Adipocyte (in vitro differentiated cells): ENCODE measurements around the gene DCAF11.

ENCODE experiments used
- DNase-seq: peaks from one replicate; pipeline ENCODE4 v3.0.0-alpha.2; 2015; ENCODE audit warnings: low read depth
- H3K27me3 ChIP-seq: replicated peaks from 2 replicates; pipeline ENCODE4 v1.7.0; 2013; ENCODE audit warnings: mild to moderate bottlenecking, low read length, moderate library complexity; ENCODE audit not compliant: control insufficient read depth, insufficient read depth
- H3K36me3 ChIP-seq: 2 replicates; pipeline ENCODE4 v1.7.0; 2013; ENCODE audit warnings: low read length, mild to moderate bottlenecking, moderate library complexity; ENCODE audit not compliant: control insufficient read depth, insufficient read depth, severe bottlenecking
- H3K4me1 ChIP-seq: 2 replicates; pipeline ENCODE4 v1.7.0; 2013; ENCODE audit warnings: mild to moderate bottlenecking, low read length, moderate library complexity; ENCODE audit not compliant: control insufficient read depth, insufficient read depth
- H3K4me3 ChIP-seq: 2 replicates; pipeline ENCODE4 v1.7.0; 2013; ENCODE audit warnings: mild to moderate bottlenecking, low read length, moderate library complexity
- H3K9ac ChIP-seq: 2 replicates; pipeline ENCODE4 v1.7.0; 2013; ENCODE audit warnings: mild to moderate bottlenecking, low read length, moderate library complexity
- H3K9me3 ChIP-seq: 2 replicates; pipeline ENCODE4 v1.7.0; 2013; ENCODE audit warnings: mild to moderate bottlenecking, low read length, moderate library complexity; ENCODE audit not compliant: control insufficient read depth

The DCAF11 gene

DNA sequence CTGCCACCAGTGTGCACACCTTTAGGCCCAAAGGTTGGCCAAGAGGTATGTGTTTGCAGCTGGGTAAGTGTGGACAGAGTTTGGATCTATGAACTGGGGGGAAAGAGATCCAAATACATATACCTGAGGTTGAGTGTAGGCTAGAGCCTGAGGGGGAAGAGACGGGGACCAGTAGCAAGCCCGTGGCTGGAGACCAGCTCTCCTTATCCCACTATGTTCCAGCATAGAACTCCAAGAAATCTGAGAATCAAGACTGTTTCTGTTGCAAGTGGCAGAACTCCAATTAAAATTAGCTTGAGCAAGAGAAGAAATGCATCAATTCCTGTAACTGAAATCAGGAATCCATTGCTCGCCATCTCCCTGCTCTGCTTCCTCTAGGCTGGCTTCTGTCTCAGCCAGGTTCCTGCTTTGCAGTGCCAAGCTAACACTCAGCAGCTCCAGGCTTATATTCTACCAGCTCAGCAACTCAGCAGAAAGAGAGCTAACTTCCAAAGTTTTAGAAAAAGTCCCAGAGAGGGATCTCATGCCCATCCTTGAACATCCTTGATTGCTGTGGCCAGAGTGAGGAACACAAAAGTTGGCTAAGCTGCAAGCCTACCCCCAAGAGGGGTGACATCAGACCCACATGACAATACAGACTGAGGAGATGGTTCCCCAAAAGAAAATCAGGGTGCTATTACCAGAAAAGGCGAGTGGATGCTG lies 21.9 kb upstream of the DCAF11 start:
- Histone ChIP-seq H3K4me1 (peaks cover 28% of the 10 kb centered on the region), H3K9me3 (no peaks in the 10 kb centered on the region), H3K4me3 (no peak overlapping the region), H3K9ac (no peak overlapping the region), H3K36me3 (no peaks in the 10 kb centered on the region), H3K27me3 (no peaks in the 10 kb centered on the region)
- peak; percentile 13 for DNase-seq

- Histone ChIP-seq H3K4me3 (peak overlapping the region; percentile 46), H3K27me3 (no peaks in the 10 kb centered on the region), H3K9me3 (no peaks in the 10 kb centered on the region), H3K36me3 (peaks cover 5% of the 10 kb centered on the region), H3K4me1 (peaks cover 28% of the 10 kb centered on the region), H3K9ac (peak overlapping the region; percentile 44)
- no peak for DNase-seq
Observed at GRCh38 chr14:24093207-24093900, 21.2 kb upstream of the DCAF11 start.

DNA sequence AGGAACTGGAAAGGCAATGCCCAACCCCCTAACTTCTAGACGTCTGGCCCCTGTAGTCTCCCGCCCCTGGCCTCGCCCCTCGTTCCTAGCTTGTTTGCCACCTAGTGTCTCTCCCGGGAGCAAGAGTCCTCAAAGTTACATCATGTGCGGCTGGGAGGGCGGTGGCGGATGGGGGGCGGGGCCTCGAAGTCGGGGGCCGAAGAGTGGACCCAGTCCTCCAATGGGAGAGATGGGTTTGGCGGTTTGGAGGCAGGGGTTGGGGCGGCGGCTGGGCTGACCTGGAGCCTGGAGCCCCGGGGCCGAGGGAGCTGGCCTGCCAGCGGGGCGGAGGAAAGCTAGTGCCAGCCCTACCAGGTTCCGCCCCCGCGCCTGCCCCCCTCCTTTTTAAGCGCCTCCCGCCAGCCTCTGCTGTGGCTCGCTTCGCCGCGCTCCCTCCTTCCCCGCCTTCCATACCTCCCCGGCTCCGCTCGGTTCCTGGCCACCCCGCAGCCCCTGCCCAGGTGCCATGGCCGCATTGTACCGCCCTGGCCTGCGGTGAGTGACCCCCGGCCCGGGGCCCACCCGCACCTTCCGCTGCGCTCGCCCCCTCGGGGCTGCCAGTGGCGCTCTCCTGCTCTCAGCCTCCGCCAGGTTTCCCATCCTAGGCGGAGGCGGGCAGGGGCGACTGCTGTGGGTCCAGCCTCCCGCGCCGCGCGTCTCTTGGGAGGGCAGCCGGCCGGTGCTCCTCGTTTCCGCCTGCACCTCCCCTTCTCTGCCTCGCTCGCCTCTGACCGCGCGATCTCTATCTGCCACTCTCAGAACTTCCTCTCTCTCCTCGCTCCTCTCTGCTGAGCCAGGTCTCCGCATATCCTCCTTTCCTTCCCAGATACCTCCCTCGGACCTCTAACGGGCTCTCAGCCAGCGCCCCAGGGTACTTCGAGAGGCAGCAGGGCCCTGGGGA lies 20.4 kb upstream of the DCAF11 start, which contains the start of gene PCK2:
TSS of gene PCK2 (plus strand) at position 411 of the 940 bp plus-strand sequence. CDS start at position 506, 95 bp downstream.
- Histone ChIP-seq H3K9ac (peak within 1 kb of the TSS; percentile 94), H3K4me3 (peak within 1 kb of the TSS; percentile 91), H3K27me3 (no peaks in the 10 kb centered on the region), H3K9me3 (no peaks in the 10 kb centered on the region), H3K36me3 (peaks cover 13% of the 10 kb centered on the region), H3K4me1 (peaks cover 28% of the 10 kb centered on the region)
- peak; percentile 96 for DNase-seq

- DNase-seq, result no peak
- Histone ChIP-seq H3K4me1 (peaks cover 28% of the 10 kb centered on the region), H3K4me3 (peak overlapping the region; percentile 91), H3K9me3 (no peaks in the 10 kb centered on the region), H3K9ac (peak overlapping the region; percentile 94), H3K36me3 (peaks cover 20% of the 10 kb centered on the region), H3K27me3 (no peaks in the 10 kb centered on the region)
Observed at GRCh38 chr14:24094841-24095270, 19.7 kb upstream of the DCAF11 start.

DNA sequence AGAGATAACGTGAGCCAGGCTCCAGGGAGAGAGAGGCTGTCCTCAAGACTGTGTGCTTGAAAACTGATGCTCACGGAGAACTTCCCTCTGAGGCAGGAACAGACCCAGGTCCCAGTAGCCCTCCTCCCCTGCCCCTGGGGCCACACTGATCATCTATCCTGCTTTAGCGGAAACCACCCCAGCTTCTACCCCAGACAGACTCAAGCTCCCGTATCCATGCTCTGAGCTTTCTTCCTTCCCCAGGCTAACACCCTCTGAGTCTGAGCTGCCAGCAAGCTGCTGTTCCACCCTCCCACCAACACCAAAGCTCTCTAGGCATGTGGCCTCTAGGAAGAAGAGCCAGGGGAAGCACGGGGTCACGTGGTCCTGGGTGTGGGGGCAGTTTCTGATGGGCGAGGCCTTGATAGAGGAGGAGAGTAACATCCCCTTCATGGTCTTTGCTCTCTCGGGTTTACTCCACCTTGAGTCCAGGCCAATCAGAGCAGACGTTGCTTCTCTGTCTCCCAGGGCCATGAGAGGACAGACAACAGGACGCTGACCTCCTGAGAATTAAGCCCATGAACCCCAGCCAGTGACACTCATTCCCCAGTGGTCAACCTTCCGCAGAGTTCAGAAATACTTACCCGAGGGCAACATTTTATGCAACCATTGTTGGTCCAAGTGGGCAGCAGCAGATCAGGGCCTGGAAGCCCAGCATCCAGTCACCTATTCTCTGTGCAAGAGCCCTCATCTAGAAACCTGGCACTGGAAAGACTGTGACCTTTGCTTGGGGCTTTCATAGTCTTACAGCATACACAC lies 19.1 kb upstream of the DCAF11 start:
- Histone ChIP-seq H3K4me1 (peaks cover 28% of the 10 kb centered on the region), H3K9me3 (no peaks in the 10 kb centered on the region), H3K4me3 (peak overlapping the region; percentile 91), H3K36me3 (peaks cover 26% of the 10 kb centered on the region), H3K27me3 (no peaks in the 10 kb centered on the region), H3K9ac (peak overlapping the region; percentile 94)
- DNase-seq, result peak; percentile 55

GRCh38 chr14:24096545-24097181 lies 17.9 kb upstream of the DCAF11 start:
- H3K9me3 ChIP-seq, result no peaks in the 10 kb centered on the region
- H3K4me3 ChIP-seq, result no peak overlapping the region
- peaks cover 28% of the 10 kb centered on the region for H3K4me1 ChIP-seq
- DNase-seq, result no peak
- H3K36me3 ChIP-seq, result peaks cover 38% of the 10 kb centered on the region
- H3K27me3 ChIP-seq, result no peaks in the 10 kb centered on the region
- H3K9ac ChIP-seq, result no peak overlapping the region

GRCh38 chr14:24098229-24098926 lies 16.2 kb upstream of the DCAF11 start:
- H3K27me3 ChIP-seq, result no peaks in the 10 kb centered on the region
- no peak overlapping the region for H3K4me3 ChIP-seq
- H3K9ac ChIP-seq, result no peak overlapping the region
- peaks cover 49% of the 10 kb centered on the region for H3K36me3 ChIP-seq
- DNase-seq, result no peak
- peaks cover 14% of the 10 kb centered on the region for H3K4me1 ChIP-seq
- no peaks in the 10 kb centered on the region for H3K9me3 ChIP-seq

DNA sequence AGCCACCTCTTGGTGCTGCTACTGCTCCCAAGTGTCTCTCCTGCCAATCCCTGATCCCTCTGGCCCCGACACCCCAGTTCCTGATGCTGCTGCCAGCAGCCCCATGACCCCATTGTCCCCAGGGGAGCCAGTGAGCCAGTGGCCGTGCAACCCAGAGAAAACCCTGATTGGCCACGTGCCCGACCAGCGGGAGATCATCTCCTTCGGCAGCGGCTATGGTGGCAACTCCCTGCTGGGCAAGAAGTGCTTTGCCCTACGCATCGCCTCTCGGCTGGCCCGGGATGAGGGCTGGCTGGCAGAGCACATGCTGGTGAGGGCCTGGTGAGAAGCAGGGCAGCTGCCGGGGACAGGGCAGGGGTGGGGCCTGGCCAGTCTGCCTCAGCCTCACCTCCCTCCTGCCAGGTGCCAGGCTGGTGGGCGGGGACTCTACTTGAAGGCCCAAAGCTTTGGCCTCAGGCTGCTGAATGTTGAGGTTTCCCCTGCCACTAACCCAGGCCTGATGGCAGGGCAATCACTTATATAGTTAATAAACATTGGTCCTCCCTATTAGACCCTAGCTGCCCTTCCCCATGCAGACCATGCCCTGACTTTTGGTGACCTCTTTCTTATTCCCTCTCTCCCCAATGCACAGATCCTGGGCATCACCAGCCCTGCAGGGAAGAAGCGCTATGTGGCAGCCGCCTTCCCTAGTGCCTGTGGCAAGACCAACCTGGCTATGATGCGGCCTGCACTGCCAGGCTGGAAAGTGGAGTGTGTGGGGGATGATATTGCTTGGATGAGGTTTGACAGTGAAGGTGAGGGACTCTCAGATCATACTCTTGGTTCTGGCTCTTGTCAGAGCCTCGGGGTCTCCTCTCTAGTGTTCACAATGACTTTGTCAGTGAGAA lies 15.4 kb upstream of the DCAF11 start:
- Histone ChIP-seq H3K9ac (no peak overlapping the region), H3K36me3 (peaks cover 57% of the 10 kb centered on the region), H3K9me3 (no peaks in the 10 kb centered on the region), H3K4me3 (no peak overlapping the region), H3K27me3 (no peaks in the 10 kb centered on the region), H3K4me1 (peaks cover 10% of the 10 kb centered on the region)
- no peak for DNase-seq

DNA sequence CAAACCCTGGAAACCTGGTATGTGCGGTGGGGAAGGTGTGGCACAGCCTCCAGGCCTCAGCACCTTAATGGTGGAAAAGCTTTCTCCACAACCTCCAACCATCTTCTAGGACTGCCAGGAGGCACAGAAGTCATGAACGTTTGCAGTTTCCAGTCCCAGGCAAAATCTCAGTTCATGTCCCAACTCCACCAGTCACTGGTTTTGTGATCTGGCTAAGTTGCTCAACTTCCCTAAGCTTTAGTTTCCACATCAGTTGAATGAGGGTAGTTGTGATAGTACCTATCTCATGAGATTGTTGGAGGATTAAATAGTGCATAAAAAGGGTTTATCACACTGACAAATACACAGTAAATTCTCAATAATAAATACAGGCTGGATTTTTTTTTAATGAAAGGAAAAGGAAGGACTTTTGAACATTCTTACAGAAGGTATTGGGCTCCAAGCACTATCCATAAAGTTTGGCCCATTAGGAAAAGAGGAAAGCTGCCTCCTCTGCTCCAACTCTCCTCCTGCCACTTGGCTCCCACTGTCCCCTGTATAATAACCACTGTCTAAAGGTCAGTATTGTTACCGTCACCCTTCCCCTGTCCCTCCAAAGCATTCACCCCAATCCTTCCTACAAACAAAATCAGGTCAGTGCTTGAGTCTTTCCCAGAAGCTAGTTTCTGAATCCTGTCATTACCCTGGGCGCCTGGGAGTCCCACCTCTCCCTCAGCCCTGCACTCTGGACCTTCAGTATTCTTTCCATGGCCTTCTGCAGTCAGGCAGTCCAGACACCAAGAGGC lies 14.2 kb upstream of the DCAF11 start:
- peaks cover 5% of the 10 kb centered on the region for H3K4me1 ChIP-seq
- no peaks in the 10 kb centered on the region for H3K9me3 ChIP-seq
- peaks cover 61% of the 10 kb centered on the region for H3K36me3 ChIP-seq

More for the DNA sequence above, 14.2 kb upstream of the DCAF11 start:
- no peaks in the 10 kb centered on the region for H3K27me3 ChIP-seq
- H3K9ac ChIP-seq, result no peak overlapping the region
- H3K4me3 ChIP-seq, result no peak overlapping the region
- DNase-seq, result no peak
